GM18907 (cell line): ENCODE measurements around the gene NOX5.

ENCODE experiments used
- ATAC-seq: cut with Tn5 transposase; IDR thresholded peaks from one replicate; pipeline ENCODE4 v1.9.1; 2021; ENCODE audit warnings: mild to moderate bottlenecking, moderate library complexity; ENCODE audit not compliant: unreplicated experiment

NOX5 gene

GRCh38 chr15:69017978-69018377 is 3.5 kb downstream of the NOX5 start:
- no peak for ATAC-seq

GRCh38 chr15:69018951-69019350 is 4.5 kb downstream of the NOX5 start:
- no peak for ATAC-seq

- no peak for ATAC-seq
Measured at GRCh38 chr15:69021895-69022294, 7.4 kb downstream of the NOX5 start.

- no peak for ATAC-seq
Measured at GRCh38 chr15:69025320-69025719, 10.8 kb downstream of the NOX5 start.

GRCh38 chr15:69026355-69026754 is 11.9 kb downstream of the NOX5 start:
- no peak for ATAC-seq

GRCh38 chr15:69027976-69028518 is 13.6 kb downstream of the NOX5 start:
- no peak for ATAC-seq

- no peak for ATAC-seq
Measured at GRCh38 chr15:69031013-69032001, 16.8 kb downstream of the NOX5 start.

- ATAC-seq, result no peak
Measured at GRCh38 chr15:69032031-69032430, 17.5 kb downstream of the NOX5 start.

GRCh38 chr15:69032703-69033373 is 18.3 kb downstream of the NOX5 start:
- no peak for ATAC-seq

GRCh38 chr15:69034352-69034751 is 19.9 kb downstream of the NOX5 start:
- no peak for ATAC-seq

GRCh38 chr15:69035205-69035917 is 20.9 kb downstream of the NOX5 start:
- ATAC-seq, result no peak

- no peak for ATAC-seq
Measured at GRCh38 chr15:69035918-69036258, 21.4 kb downstream of the NOX5 start.

GRCh38 chr15:69036826-69037225 is 22.3 kb downstream of the NOX5 start:
- no peak for ATAC-seq

GRCh38 chr15:69037482-69037881 is 23.0 kb downstream of the NOX5 start:
- no peak for ATAC-seq

- ATAC-seq, result no peak
Measured at GRCh38 chr15:69037977-69038376, 23.5 kb downstream of the NOX5 start.

- no peak for ATAC-seq
Measured at GRCh38 chr15:69038508-69038907, 24.0 kb downstream of the NOX5 start.

- ATAC-seq, result no peak
Measured at GRCh38 chr15:69039516-69040225, 25.2 kb downstream of the NOX5 start.

- no peak for ATAC-seq
Measured at GRCh38 chr15:69042531-69042930, 28.0 kb downstream of the NOX5 start.

- no peak for ATAC-seq
Measured at GRCh38 chr15:69045802-69046201, 31.3 kb downstream of the NOX5 start.

- no peak for ATAC-seq
Measured at GRCh38 chr15:69046781-69047180, 32.3 kb downstream of the NOX5 start.

- ATAC-seq, result no peak
Measured at GRCh38 chr15:69049976-69050375, 35.5 kb downstream of the NOX5 start.
